Fibroblast of lung (primary cell): ENCODE data around the gene HELLS. TPM values are rescaled to one million over a fixed set of nuclear protein-coding genes. Genes with fewer than 3 reads are reported as not detected.
"Not testable (repeated sequence)": the region's sequence is repeated elsewhere in the genome, so short reads cannot be mapped to it uniquely, and the experiment has no call there.

ENCODE experiments used
- DNase-seq, 2 donors: peaks; one replicate each; pipeline versions ENCODE4 v3.0.0 to v3.0.0-alpha.2; 2010; ENCODE audit warnings: low read depth in 2 of 2
- H2AFZ ChIP-seq: 2 replicates; pipeline ENCODE4 v1.5.1; 2012; ENCODE audit warnings: low read length, control low read depth, inconsistent platforms
- H3K27ac ChIP-seq: 2 replicates; pipeline ENCODE4 v1.5.1; 2011; ENCODE audit warnings: low read length, control low read depth; ENCODE audit not compliant: insufficient read depth
- H3K27me3 ChIP-seq: 2 replicates; pipeline ENCODE4 v1.5.1; 2011; ENCODE audit warnings: mild to moderate bottlenecking, low read length; ENCODE audit not compliant: control insufficient read depth, insufficient read depth
- H3K36me3 ChIP-seq: 2 replicates; pipeline ENCODE4 v1.5.1; 2011; ENCODE audit warnings: low read length; ENCODE audit not compliant: control insufficient read depth, insufficient read depth
- H3K4me1 ChIP-seq: 2 replicates; pipeline ENCODE4 v1.5.1; 2011; ENCODE audit warnings: low read length; ENCODE audit not compliant: control insufficient read depth, insufficient read depth; ENCODE audit errors: extremely low read depth
- H3K4me2 ChIP-seq: 2 replicates; pipeline ENCODE4 v1.5.1; 2011; ENCODE audit warnings: low read length, control low read depth; ENCODE audit not compliant: insufficient read depth; ENCODE audit errors: extremely low read depth
- H3K4me3 ChIP-seq, 4 experiments: fragments of 200-600 bp in 1 of 4; sonication (generic) in 1 of 4; replicated peaks in 1 of 4; 2 replicates each; pipeline ENCODE4 v1.5.1; 2011 to 2016; ENCODE audit warnings: low read length in 4 of 4, low read depth in 3 of 4, mild to moderate bottlenecking in 3 of 4, control low read depth in 2 of 4, inconsistent platforms in 1 of 4, mixed read lengths in 1 of 4; ENCODE audit not compliant: insufficient read depth in 1 of 4; ENCODE audit errors: control extremely low read depth in 1 of 4
- H3K79me2 ChIP-seq: 2 replicates; pipeline ENCODE4 v1.5.1; 2012; ENCODE audit warnings: mild to moderate bottlenecking, low read length, inconsistent platforms; ENCODE audit not compliant: control insufficient read depth, insufficient read depth
- H3K9ac ChIP-seq: 2 replicates; pipeline ENCODE4 v1.5.1; 2011; ENCODE audit warnings: mild to moderate bottlenecking, low read length, control low read depth; ENCODE audit not compliant: insufficient read depth
- H3K9me3 ChIP-seq: 2 replicates; pipeline ENCODE4 v1.5.1; 2012; ENCODE audit warnings: low read depth, low read length; ENCODE audit not compliant: control insufficient read depth, insufficient read depth
- H4K20me1 ChIP-seq: 2 replicates; pipeline ENCODE4 v1.5.1; 2011; ENCODE audit warnings: low read length; ENCODE audit not compliant: control insufficient read depth, insufficient read depth; ENCODE audit errors: extremely low read depth
- EZH2 ChIP-seq: IDR thresholded peaks from 2 replicates; pipeline ENCODE4 v1.5.1; 2012; ENCODE audit warnings: low read length, control low read depth, mild to moderate bottlenecking; ENCODE audit errors: missing control alignments
- polyA plus RNA-seq, 2 donors: library from polyadenylated mRNA; depleted of rRNA in 1 of 2; stranded (reverse) in 1 of 2; unstranded in 1 of 2; fragments of >200 nt; gene quantifications; 2 replicates each; pipeline ENCODE4 v1.2.1, GENCODE V29; 2011 to 2012; ENCODE audit warnings: missing spikeins in 1 of 2
- total RNA-seq: library from RNA; depleted of rRNA; stranded (reverse); fragments of >200 nt; gene quantifications from 2 replicates; pipeline ENCODE4 v1.2.1, GENCODE V29; 2014
- TF ChIP-seq, protein P1 (sequence below), 2 donors: IDR thresholded peaks in 1 of 2; conservative IDR thresholded peaks in 1 of 2; 1 replicate in 1 of 2; 2 replicates in 1 of 2; pipeline ENCODE4 v1.5.1; 2011 to 2012; ENCODE audit warnings: low read length in 2 of 2, control low read depth in 1 of 2, inconsistent platforms in 1 of 2, low read depth in 1 of 2, mild to moderate bottlenecking in 1 of 2

HELLS gene
- total and polyA plus RNA-seq, 2 donors (not counting 1 experiment from before 2014, with no cell fraction given) = 5.6 to 18.3 TPM

DNA sequence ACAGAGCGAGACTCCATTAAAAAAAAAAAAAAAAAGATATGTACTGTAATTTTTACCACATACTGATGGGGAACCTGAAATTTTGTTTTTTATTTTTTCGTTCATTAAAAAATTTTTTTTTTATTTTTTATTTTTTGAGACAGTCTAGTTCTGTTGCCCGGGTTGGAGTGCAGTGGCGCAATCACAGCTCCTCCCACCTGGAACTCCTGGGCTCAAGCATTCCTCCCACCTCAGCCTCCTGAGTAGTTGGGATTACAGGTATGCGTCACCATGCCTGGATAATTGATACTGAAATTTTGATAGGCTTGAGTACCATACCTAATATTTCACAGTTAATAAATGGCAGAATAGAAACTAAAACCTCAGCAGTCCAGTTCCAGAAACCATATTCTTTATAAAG is 20.9 kb upstream of the HELLS start:
- Histone ChIP-seq H3K27ac (no peak overlapping the region), H3K4me2 (no peak overlapping the region), H3K27me3 (no peaks in the 10 kb centered on the region), H3K36me3 (no peaks in the 10 kb centered on the region), H4K20me1 (no peaks in the 10 kb centered on the region), H3K9ac (no peak overlapping the region), H3K4me1 (no peaks in the 10 kb centered on the region), H2AFZ (no peak overlapping the region), H3K4me3 (no peak overlapping the region), H3K79me2 (no peaks in the 10 kb centered on the region), H3K9me3 (no peaks in the 10 kb centered on the region)
- DNase-seq = no peak
- TF ChIP-seq EZH2 = no peak
- TF ChIP-seq, protein P1, sequence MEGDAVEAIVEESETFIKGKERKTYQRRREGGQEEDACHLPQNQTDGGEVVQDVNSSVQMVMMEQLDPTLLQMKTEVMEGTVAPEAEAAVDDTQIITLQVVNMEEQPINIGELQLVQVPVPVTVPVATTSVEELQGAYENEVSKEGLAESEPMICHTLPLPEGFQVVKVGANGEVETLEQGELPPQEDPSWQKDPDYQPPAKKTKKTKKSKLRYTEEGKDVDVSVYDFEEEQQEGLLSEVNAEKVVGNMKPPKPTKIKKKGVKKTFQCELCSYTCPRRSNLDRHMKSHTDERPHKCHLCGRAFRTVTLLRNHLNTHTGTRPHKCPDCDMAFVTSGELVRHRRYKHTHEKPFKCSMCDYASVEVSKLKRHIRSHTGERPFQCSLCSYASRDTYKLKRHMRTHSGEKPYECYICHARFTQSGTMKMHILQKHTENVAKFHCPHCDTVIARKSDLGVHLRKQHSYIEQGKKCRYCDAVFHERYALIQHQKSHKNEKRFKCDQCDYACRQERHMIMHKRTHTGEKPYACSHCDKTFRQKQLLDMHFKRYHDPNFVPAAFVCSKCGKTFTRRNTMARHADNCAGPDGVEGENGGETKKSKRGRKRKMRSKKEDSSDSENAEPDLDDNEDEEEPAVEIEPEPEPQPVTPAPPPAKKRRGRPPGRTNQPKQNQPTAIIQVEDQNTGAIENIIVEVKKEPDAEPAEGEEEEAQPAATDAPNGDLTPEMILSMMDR (conservative IDR thresholded peaks at IDR 0.05 in 1 of 2, IDR thresholded peaks at IDR 0.05 in 1 of 2; ENCODE audit: low read depth in 1 of 2, low read length in 2 of 2) = no peak

DNA sequence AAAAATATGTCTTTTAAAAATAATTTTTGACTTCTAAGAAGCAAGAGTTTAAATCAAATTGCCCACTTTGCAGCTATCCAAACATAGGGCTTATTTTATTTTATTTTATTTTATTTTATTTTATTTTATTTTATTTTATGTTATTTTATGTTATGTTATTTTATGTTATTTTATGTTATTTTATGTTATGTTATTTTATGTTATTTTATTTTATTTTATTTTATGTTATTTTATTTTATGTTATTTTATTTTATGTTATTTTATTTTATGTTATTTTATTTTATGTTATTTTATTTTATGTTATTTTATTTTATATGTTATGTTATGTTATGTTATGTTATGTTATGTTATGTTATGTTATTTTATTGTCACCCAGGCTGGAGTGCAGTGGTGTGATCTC is 14.0 kb upstream of the HELLS start:
- H3K36me3 ChIP-seq, H3K27ac ChIP-seq, H3K9ac ChIP-seq, DNase-seq, H3K4me2 ChIP-seq, H3K9me3 ChIP-seq, H4K20me1 ChIP-seq, H3K4me3 ChIP-seq, H3K4me1 ChIP-seq, H2AFZ ChIP-seq, H3K27me3 ChIP-seq, H3K79me2 ChIP-seq: not testable (repeated sequence)

DNA sequence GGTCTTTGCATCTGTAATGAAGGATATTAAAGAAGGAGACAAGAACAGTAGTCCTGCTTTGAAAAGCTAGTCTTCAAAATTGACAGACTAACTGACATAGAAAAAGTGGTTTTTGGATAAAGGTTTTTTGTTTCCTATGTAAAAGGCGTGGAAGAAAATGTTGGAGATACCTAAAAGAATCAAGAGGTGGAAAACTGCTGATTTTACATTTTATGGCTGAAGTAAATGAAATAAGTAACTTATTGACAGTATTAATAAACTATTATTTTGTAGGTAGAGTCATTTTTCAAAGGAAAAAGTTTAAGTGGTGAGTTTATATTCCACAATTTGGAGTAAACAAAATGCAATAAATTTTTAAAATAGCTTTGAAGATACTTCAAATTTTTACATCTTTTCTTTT is 12.6 kb upstream of the HELLS start:
- Histone ChIP-seq H3K4me1 (no peaks in the 10 kb centered on the region), H3K27ac (no peak overlapping the region), H4K20me1 (no peaks in the 10 kb centered on the region), H3K9ac (no peak overlapping the region), H3K36me3 (no peaks in the 10 kb centered on the region), H3K9me3 (no peaks in the 10 kb centered on the region), H3K4me2 (no peak overlapping the region), H3K4me3 (no peak overlapping the region), H3K79me2 (no peaks in the 10 kb centered on the region), H2AFZ (no peak overlapping the region), H3K27me3 (no peaks in the 10 kb centered on the region)
- TF ChIP-seq EZH2 = no peak
- TF ChIP-seq, protein P1 (conservative IDR thresholded peaks at IDR 0.05 in 1 of 2, IDR thresholded peaks at IDR 0.05 in 1 of 2; ENCODE audit: low read depth in 1 of 2, low read length in 2 of 2) = no peak
- no peak for DNase-seq

DNA sequence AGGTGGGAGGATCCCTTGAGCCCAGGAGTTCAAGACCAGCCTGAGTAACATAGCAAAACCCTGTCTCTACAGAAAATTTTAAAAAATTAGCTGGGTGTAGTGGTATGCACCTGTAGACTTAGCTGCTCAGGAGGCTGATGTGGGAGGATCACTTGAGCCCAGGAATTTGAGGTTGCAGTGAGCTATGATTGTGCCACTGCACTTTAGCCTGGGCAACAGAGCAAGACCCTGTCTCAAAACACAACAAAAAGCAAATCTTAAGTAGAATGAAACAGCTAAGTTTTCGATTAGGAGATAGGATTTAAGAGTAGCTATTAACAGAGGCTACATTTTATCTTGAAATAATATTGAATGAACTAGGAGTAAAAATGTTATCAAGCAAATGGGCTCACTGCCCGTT is 3.3 kb upstream of the HELLS start:
- not testable (repeated sequence) for H3K4me3 ChIP-seq, H3K27me3 ChIP-seq, H3K4me2 ChIP-seq, H3K27ac ChIP-seq, H3K9me3 ChIP-seq, DNase-seq, H4K20me1 ChIP-seq, H3K9ac ChIP-seq, H3K4me1 ChIP-seq, H2AFZ ChIP-seq, H3K36me3 ChIP-seq
- H3K79me2 ChIP-seq = peaks cover 12% of the 10 kb centered on the region
